Adrenal gland (tissue), 12 donors: Measurements from ENCODE around the gene PRDM16. TPM values are rescaled to one million over a fixed set of nuclear protein-coding genes. Genes with fewer than 3 reads are reported as not detected.

Source experiments
- DNase-seq, 7 donors: peaks; one replicate each; pipeline ENCODE4 v3.0.0-alpha.2; 2019 to 2020
- H3K27ac ChIP-seq, 5 donors: fragments of 200-600 bp; sonication (generic) in 4 of 5; 1 replicate in 3 of 5; 2 replicates in 2 of 5; pipeline versions ENCODE4 v1.5.1 to v1.8.0; 2016 to 2020; ENCODE audit warnings: mild to moderate bottlenecking in 1 of 5
- H3K27me3 ChIP-seq: fragments of 200-600 bp; 2 replicates; pipeline ENCODE4 v1.8.0; 2021
- H3K36me3 ChIP-seq, 2 donors: fragments of 200-600 bp; replicated peaks in 1 of 2; 1 replicate in 1 of 2; 2 replicates in 1 of 2; pipeline versions ENCODE4 v1.5.1 to v1.8.0; 2018 to 2022
- H3K4me1 ChIP-seq, 2 donors: fragments of 200-600 bp; replicated peaks in 1 of 2; 1 replicate in 1 of 2; 2 replicates in 1 of 2; pipeline versions ENCODE4 v1.5.1 to v1.8.0; 2018 to 2021
- H3K4me3 ChIP-seq, 4 donors: fragments of 200-600 bp; sonication (generic) in 3 of 4; one replicate each; pipeline ENCODE4 v1.5.1; 2016 to 2018
- H3K9me3 ChIP-seq, 3 donors: fragments of 200-600 bp; sonication (generic) in 1 of 3; replicated peaks in 1 of 3; 1 replicate in 2 of 3; 2 replicates in 1 of 3; pipeline versions ENCODE4 v1.5.1 to v1.8.0; 2016 to 2021
- POLR2A ChIP-seq, 2 donors: fragments of 450-650 bp; IDR thresholded peaks; one replicate each; pipeline ENCODE4 v1.6.1; 2017; ENCODE audit warnings: antibody characterized with exemption in 2 of 2, mild to moderate bottlenecking in 2 of 2, moderate library complexity in 1 of 2
- WGBS, 4 donors: extraction: QIAGEN DNeasy Blood & Tissue Kit in 2 of 4; methylation state at CpG; one replicate each; pipeline versions ENCODE4 v1.1.5 to v1.1.7; 2013 to 2017; 5-methylcytosine and 5-hydroxymethylcytosine counted together
- intact Hi-C, 2 donors: fragments of 100-400 bp; cut with DNase I; formaldehyde crosslinking; loops; one replicate each; pipeline versions ENCODE4 v1.14.1 to v1.15.0; 2022 to 2023
- polyA plus RNA-seq, 3 donors: library from polyadenylated mRNA; stranded (reverse); fragments of 200-250 nt in 2 of 3; fragments of 350-450 nt in 1 of 3; fragmentation: Illumina TruSeq in 1 of 3; extraction: RNeasy Lipid Tissue Mini Kit (QIAGEN cat#74804) in 1 of 3; gene quantifications; one replicate each; pipeline ENCODE4 v1.2.3, GENCODE V29; 2013 to 2014
- total RNA-seq, 9 donors: library from RNA; depleted of rRNA in 4 of 9; stranded (reverse); fragments of >200 nt in 4 of 9; fragments of 120-200 nt in 1 of 9; fragmentation: NEBNext Ultra II Directional in 1 of 9; extraction: Animal tissue kit (Norgen Biotek cat#: 25700) in 1 of 9; gene quantifications; one replicate each; pipeline versions ENCODE4 v1.1.0 to v1.2.4, GENCODE V29; 2013 to 2023
- TF ChIP-seq, protein P1 (sequence below), 6 experiments: fragments of 450-650 bp in 4 of 6; fragments of 200-600 bp in 2 of 6; sonication (generic) in 1 of 6; IDR thresholded peaks; 1 replicate in 5 of 6; 2 replicates in 1 of 6; pipeline versions ENCODE4 v1.5.1 to v1.8.0; 2016 to 2021; ENCODE audit warnings: antibody characterized with exemption in 6 of 6, mild to moderate bottlenecking in 2 of 6, moderate library complexity in 1 of 6
- donor health status: healthy with polysubstance abuse.
- donor health status: Bipolar disorder and iron deficiency.
- donor health status: DM: yes; HTN: yes; CAD: no.
- donor health status: DM: no; HTN: no; CAD: no.
- donor health status: DM: no; HTN: no; CAD: no.
- donor health status: DM: yes; HTN: yes; CAD: no.

The PRDM16 gene
- total and polyA plus RNA-seq, 12 donors: 0.04 to 2.8 (median 0.61) TPM; not detected in 1

DNA sequence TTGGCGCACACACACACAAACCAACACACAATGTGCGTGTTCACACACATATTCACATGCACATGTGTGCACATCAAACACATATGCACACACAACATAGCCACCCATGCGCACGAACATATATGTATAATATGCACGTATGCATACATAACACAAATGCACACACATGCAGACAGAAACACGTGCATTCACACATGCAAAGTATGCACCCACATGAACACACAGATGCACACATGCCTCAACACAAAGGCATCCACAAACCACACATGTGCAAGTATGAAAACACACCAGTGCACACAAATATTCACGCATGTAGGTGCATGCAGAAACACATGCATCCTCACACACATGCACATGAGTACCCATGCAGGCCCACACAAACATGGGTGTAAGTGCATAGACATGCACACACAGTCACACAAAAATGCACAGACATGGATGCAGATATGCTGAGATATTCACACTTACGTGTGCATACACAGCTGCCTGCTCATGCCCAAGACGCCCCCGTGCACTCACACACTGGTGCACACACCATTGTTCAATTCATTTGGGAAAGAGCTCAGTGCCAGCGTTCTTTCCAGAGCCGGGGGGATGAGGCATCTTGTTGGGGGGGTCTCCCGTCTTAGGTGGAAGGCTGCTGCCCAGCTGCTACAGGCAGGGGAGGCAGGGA is 332.7 kb downstream of the PRDM16 start:
- Histone ChIP-seq H3K9me3 (no peaks in the 10 kb centered on the region), H3K27me3 (peaks cover 26% of the 10 kb centered on the region), H3K36me3 (no peaks in the 10 kb centered on the region), H3K4me3 (no peak overlapping the region), H3K4me1 (peaks cover 0 to 5% of the 10 kb centered on the region in 2 donors), H3K27ac (no peak overlapping the region)
- TF ChIP-seq, protein P1, sequence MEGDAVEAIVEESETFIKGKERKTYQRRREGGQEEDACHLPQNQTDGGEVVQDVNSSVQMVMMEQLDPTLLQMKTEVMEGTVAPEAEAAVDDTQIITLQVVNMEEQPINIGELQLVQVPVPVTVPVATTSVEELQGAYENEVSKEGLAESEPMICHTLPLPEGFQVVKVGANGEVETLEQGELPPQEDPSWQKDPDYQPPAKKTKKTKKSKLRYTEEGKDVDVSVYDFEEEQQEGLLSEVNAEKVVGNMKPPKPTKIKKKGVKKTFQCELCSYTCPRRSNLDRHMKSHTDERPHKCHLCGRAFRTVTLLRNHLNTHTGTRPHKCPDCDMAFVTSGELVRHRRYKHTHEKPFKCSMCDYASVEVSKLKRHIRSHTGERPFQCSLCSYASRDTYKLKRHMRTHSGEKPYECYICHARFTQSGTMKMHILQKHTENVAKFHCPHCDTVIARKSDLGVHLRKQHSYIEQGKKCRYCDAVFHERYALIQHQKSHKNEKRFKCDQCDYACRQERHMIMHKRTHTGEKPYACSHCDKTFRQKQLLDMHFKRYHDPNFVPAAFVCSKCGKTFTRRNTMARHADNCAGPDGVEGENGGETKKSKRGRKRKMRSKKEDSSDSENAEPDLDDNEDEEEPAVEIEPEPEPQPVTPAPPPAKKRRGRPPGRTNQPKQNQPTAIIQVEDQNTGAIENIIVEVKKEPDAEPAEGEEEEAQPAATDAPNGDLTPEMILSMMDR (IDR thresholded peaks at IDR 0.05): no peak
- no peak for TF ChIP-seq POLR2A (IDR thresholded peaks at IDR 0.05)
- intact Hi-C loops: no loop called here
- no peak for DNase-seq
- 63 to 69% (median 66%) methylated on average over 10 to 13 of the region's 13 CpGs for WGBS, 4 donors

DNA sequence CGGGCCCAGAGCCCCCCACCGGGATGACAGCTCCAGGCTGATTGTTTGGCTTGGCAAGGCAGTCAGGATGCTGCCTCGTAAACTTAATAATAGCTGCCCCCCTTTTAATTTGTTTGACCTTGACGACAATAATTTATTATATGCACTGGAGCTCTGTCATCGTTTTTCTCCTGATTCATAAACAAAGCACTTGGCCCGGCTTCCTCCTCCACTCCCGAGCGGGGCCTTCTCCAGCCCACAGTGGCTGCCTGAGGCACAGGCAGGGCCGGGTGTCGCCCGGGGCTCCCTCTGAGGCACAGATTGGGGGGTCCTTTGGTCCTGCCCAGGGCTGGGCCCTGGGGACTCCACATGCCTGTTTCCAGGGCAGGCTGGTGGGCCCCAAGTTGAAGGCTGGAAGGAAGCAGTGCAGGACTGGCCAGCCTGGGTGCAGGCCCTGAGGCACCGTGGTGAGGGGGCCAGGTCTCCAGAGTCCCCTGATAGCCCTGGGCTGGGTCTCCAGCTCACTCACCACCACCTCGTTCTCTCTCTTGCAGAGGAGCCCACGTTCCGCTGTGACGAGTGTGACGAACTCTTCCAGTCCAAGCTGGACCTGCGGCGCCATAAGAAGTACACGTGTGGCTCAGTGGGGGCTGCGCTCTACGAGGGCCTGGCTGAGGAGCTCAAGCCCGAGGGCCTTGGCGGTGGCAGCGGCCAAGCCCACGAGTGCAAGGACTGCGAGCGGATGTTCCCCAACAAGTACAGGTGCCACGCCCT is 333.4 kb downstream of the PRDM16 start:
- Histone ChIP-seq H3K4me3 (no peak overlapping the region), H3K27me3 (peaks cover 28% of the 10 kb centered on the region), H3K36me3 (no peaks in the 10 kb centered on the region), H3K4me1 (peaks cover 0 to 5% of the 10 kb centered on the region in 2 donors), H3K9me3 (no peaks in the 10 kb centered on the region), H3K27ac (no peak overlapping the region)
- peak in 2 of 7 donors; percentile 18 to 40 for DNase-seq
- 11 to 59% (median 57%) methylated on average over 11 to 29 of the region's 29 CpGs for WGBS, 4 donors
- intact Hi-C loops: no loop called here
- TF ChIP-seq, protein P1 (IDR thresholded peaks at IDR 0.05): no peak
- TF ChIP-seq POLR2A (IDR thresholded peaks at IDR 0.05): no peak

DNA sequence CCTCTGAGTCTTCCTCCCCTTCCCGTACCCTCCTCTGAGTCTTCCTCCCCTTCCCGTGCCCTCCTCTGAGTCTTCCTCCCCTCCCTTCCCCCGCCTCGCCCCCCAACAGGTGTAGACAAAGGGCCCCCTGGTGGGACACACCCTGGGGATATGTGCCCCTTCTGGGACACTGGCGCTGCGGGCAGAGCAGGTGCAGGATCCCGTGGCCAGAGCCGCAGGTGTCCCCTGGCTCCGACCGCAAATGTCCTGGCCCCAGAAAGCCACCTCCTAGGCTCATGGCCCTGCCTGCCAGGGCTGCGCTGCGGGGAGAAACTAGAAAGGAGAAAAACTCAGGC is 334.0 kb downstream of the PRDM16 start:
- intact Hi-C loops: no loop called here
- peaks cover 23% of the 10 kb centered on the region for H3K27me3 ChIP-seq
- TF ChIP-seq, protein P1 (IDR thresholded peaks at IDR 0.05): no peak
- TF ChIP-seq POLR2A (IDR thresholded peaks at IDR 0.05): no peak

DNA sequence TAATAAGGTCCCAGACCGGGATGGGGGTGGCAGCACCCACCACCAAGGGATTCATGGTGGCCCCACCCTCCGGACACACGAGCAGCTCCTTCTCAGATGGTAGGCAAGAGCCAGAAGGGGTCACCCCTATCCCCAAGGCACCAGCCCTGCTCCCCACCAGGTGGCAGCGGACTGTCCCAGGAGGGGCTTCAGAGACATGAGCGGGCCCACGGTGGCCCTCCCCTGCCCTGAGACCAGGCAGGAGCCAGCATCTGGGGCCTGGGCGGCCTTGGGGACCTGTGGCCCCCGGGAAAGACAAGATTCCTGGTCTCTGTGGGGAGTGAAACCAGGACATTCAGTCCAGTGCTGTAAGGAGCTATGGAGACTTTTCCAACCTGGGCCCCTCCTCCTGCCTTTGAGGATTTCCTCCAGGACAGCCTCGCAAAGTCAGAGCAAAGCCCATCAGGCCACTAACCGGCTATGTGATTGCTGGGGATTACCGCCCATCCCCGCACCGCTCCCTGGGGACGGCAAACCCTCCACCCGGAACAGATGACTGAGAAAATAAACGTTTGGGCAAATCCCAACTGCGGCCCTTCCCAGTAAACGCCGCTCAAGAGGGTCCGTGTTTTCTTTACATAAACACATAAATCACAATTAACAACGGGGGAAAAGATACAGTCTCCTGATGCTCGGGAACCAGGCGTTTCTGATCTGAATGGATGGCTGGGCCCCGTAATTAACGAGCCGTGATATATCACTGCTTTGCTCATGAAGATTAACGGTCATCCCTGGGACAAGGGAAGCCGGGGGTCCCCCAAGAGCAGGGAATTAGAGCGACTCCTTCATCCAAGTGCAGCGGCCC is 334.6 kb downstream of the PRDM16 start:
- DNase-seq: no peak
- H3K27ac ChIP-seq: no peak overlapping the region
- H3K4me3 ChIP-seq: no peak overlapping the region
- peaks cover 23% of the 10 kb centered on the region for H3K27me3 ChIP-seq
- TF ChIP-seq, protein P1 (IDR thresholded peaks at IDR 0.05): no peak
- TF ChIP-seq POLR2A (IDR thresholded peaks at IDR 0.05): no peak
- peaks cover 0 to 5% of the 10 kb centered on the region in 2 donors for H3K4me1 ChIP-seq
- intact Hi-C loops: no loop called here
- 53 to 64% (median 62%) methylated on average over 22 to 30 of the region's 30 CpGs for WGBS, 4 donors
- H3K9me3 ChIP-seq: no peaks in the 10 kb centered on the region
- no peaks in the 10 kb centered on the region for H3K36me3 ChIP-seq

More for the DNA sequence above, 334.0 kb downstream of the PRDM16 start:
- WGBS, 4 donors: 55 to 87% (median 72%) methylated on average over 2 to 12 of the region's 12 CpGs
- no peaks in the 10 kb centered on the region for H3K9me3 ChIP-seq
- H3K36me3 ChIP-seq: no peaks in the 10 kb centered on the region
- peaks cover 0 to 5% of the 10 kb centered on the region in 2 donors for H3K4me1 ChIP-seq
- H3K4me3 ChIP-seq: no peak overlapping the region
- DNase-seq: no peak
- no peak overlapping the region for H3K27ac ChIP-seq
